GM19238 (cell line): ENCODE data around the gene RADIL.
A peak's percentile ranks its signal among the peaks of the same experiment; 100 is the strongest.

Experiments
- DNase-seq: peaks from one replicate; pipeline ENCODE4 v3.0.0; 2011; ENCODE audit warnings: low spot score; ENCODE audit not compliant: insufficient read length

RADIL gene

GRCh38 chr7:4775848-4776623, 107.5 kb downstream of the RADIL start:
- DNase-seq = no peak

- peak; percentile 99 for DNase-seq
Measured at GRCh38 chr7:4775250-4775847, 108.2 kb downstream of the RADIL start, which contains the start of gene AP5Z1. Gene AP5Z1, plus strand, starts transcription at chr7:4775623. Its CDS starts 93 bp downstream, at chr7:4775716.

- peak; percentile 42 for DNase-seq
Measured at GRCh38 chr7:4774658-4775249, 108.8 kb downstream of the RADIL start.

GRCh38 chr7:4774007-4774406, 109.5 kb downstream of the RADIL start:
- no peak for DNase-seq

GRCh38 chr7:4772306-4772705, 111.2 kb downstream of the RADIL start:
- no peak for DNase-seq

- no peak for DNase-seq
Measured at GRCh38 chr7:4771737-4772136, 111.8 kb downstream of the RADIL start.

- DNase-seq = no peak
Measured at GRCh38 chr7:4770886-4771285, 112.6 kb downstream of the RADIL start.

GRCh38 chr7:4769761-4770160, 113.8 kb downstream of the RADIL start:
- no peak for DNase-seq

- DNase-seq = no peak
Measured at GRCh38 chr7:4768597-4769569, 114.6 kb downstream of the RADIL start.

- DNase-seq = no peak
Measured at GRCh38 chr7:4766666-4767519, 116.6 kb downstream of the RADIL start.

GRCh38 chr7:4765776-4766490, 117.6 kb downstream of the RADIL start:
- no peak for DNase-seq

GRCh38 chr7:4764402-4765007, 119.0 kb downstream of the RADIL start:
- DNase-seq = no peak

- no peak for DNase-seq
Measured at GRCh38 chr7:4763794-4764185, 119.7 kb downstream of the RADIL start.

- DNase-seq = no peak
Measured at GRCh38 chr7:4763091-4763793, 120.3 kb downstream of the RADIL start.

- DNase-seq = no peak
Measured at GRCh38 chr7:4762121-4763055, 121.1 kb downstream of the RADIL start.

- DNase-seq = no peak
Measured at GRCh38 chr7:4760952-4761351, 122.6 kb downstream of the RADIL start.

GRCh38 chr7:4759211-4759610, 124.3 kb downstream of the RADIL start:
- no peak for DNase-seq

GRCh38 chr7:4758791-4759190, 124.7 kb downstream of the RADIL start:
- no peak for DNase-seq
